A549 (cell line): ENCODE measurements around the gene ESR2. TPM values are rescaled to one million over a fixed set of nuclear protein-coding genes. Genes with fewer than 3 reads are reported as not detected.

Source experiments
- ATAC-seq, 2 experiments: fragments of 200-7000 bp in 1 of 2; fragments of >200 bp in 1 of 2; cut with Nextera tagmentation in 1 of 2; cut with Tn5 transposase in 1 of 2; 3 replicates each; pipeline versions ENCODE4 v1.8.0 to v1.9.1; 2018 to 2020; ENCODE audit warnings: mild to moderate bottlenecking in 1 of 2, moderate library complexity in 1 of 2
- CTCF ChIA-PET: fragments of 300-600 bp; sonication (Branson Sonifier 250); formaldehyde crosslinking; extraction: SDS; loops from one replicate; lab custom pipeline; 2021; ENCODE audit warnings: antibody characterized with exemption, inconsistent platforms; lab: Yijun Ruan, JAX
- POLR2A ChIA-PET: fragments of 350-600 bp; formaldehyde crosslinking; extraction: SDS; loops from one replicate; lab custom pipeline; 2021; ENCODE audit warnings: antibody characterized with exemption, inconsistent platforms; lab: Yijun Ruan, JAX
- DNase-seq, 2 experiments: peaks; one replicate each; pipeline versions ENCODE4 v3.0.0 to v3.0.0-alpha.2; 2011 to 2016; ENCODE audit warnings: low read depth in 1 of 2, low spot score in 1 of 2
- FAIRE-seq: peaks from 2 replicates; lab custom pipeline; 2011; peaks lifted over from hg19 to GRCh38; lab: Jason Lieb, UNC
- H3K27ac ChIP-seq, 2 experiments: fragments of >200 bp; sonication (Bioruptor Twin); formaldehyde crosslinking; 3 replicates each; pipeline ENCODE4 v1.5.1; 2016 to 2017
- H3K4me1 ChIP-seq: fragments of >200 bp; sonication (Bioruptor Twin); formaldehyde crosslinking; 3 replicates; pipeline ENCODE4 v1.6.1; 2016
- H3K4me2 ChIP-seq: fragments of >200 bp; sonication (Bioruptor Twin); formaldehyde crosslinking; 3 replicates; pipeline ENCODE4 v1.6.1; 2016
- H3K4me3 ChIP-seq: fragments of >200 bp; sonication (Bioruptor Twin); formaldehyde crosslinking; 3 replicates; pipeline ENCODE4 v1.5.1; 2016
- H3K9me3 ChIP-seq: fragments of >200 bp; sonication (Bioruptor Twin); formaldehyde crosslinking; 3 replicates; pipeline ENCODE4 v1.6.1; 2016
- CBX8 ChIP-seq: fragments of 200-600 bp; sonication (generic); IDR thresholded peaks from 2 replicates; pipeline ENCODE4 v1.6.1; 2016
- CHD2 ChIP-seq: fragments of 150-350 bp; IDR thresholded peaks from 2 replicates; pipeline ENCODE4 v1.6.1; 2014; ENCODE audit warnings: low read length; ENCODE audit not compliant: partially characterized antibody
- CHD4 ChIP-seq: fragments of 200-600 bp; sonication (generic); IDR thresholded peaks from 2 replicates; pipeline ENCODE4 v1.6.1; 2016; ENCODE audit warnings: antibody characterized with exemption, mild to moderate bottlenecking, borderline replicate concordance
- E2F6 ChIP-seq: IDR thresholded peaks from 2 replicates; pipeline ENCODE4 v1.6.1; 2012; ENCODE audit warnings: low read depth, borderline replicate concordance
- EHF ChIP-seq: fragments of 250-450 bp; sonication (Bioruptor Pico); IDR thresholded peaks from 2 replicates; pipeline ENCODE4 v1.5.0; 2020; ENCODE audit warnings: mild to moderate bottlenecking
- ELK1 ChIP-seq: fragments of 150-350 bp; IDR thresholded peaks from 2 replicates; pipeline ENCODE4 v1.6.1; 2014; ENCODE audit warnings: low read depth, mild to moderate bottlenecking, low read length
- FOSB ChIP-seq: fragments of 250-450 bp; sonication (Bioruptor Pico); IDR thresholded peaks from 2 replicates; pipeline ENCODE4 v1.5.0; 2020; ENCODE audit warnings: mild to moderate bottlenecking, moderate library complexity
- HEYL ChIP-seq: fragments of 250-450 bp; sonication (Bioruptor Pico); IDR thresholded peaks from 2 replicates; pipeline ENCODE4 v1.8.0; 2021; ENCODE audit warnings: mild to moderate bottlenecking, moderate library complexity
- HOXB5 ChIP-seq: fragments of 250-450 bp; sonication (Bioruptor Pico); IDR thresholded peaks from 2 replicates; pipeline ENCODE4 v1.5.0; 2020; ENCODE audit warnings: mild to moderate bottlenecking, moderate library complexity
- JUNB ChIP-seq: fragments of >200 bp; sonication (Bioruptor Twin); formaldehyde crosslinking; IDR thresholded peaks from 2 replicates; pipeline ENCODE4 v1.6.1; 2016
- KDM1A ChIP-seq: fragments of 200-600 bp; sonication (generic); IDR thresholded peaks from 2 replicates; pipeline ENCODE4 v1.6.1; 2016; ENCODE audit warnings: low read depth, mild to moderate bottlenecking
- NPAS2 ChIP-seq: fragments of 250-450 bp; sonication (Bioruptor Pico); IDR thresholded peaks from 2 replicates; pipeline ENCODE4 v1.8.0; 2022; ENCODE audit warnings: mild to moderate bottlenecking, moderate library complexity, borderline replicate concordance
- PHF8 ChIP-seq: fragments of 200-600 bp; sonication (generic); IDR thresholded peaks from 2 replicates; pipeline ENCODE4 v1.6.1; 2016; ENCODE audit warnings: low read depth, mild to moderate bottlenecking, antibody characterized with exemption, moderate library complexity, borderline replicate concordance
- TP53 ChIP-seq: fragments of 250-450 bp; sonication (Bioruptor Pico); IDR thresholded peaks from 2 replicates; pipeline ENCODE4 v1.5.0; 2021; ENCODE audit warnings: mild to moderate bottlenecking, moderate library complexity
- ZSCAN20 ChIP-seq: fragments of 250-450 bp; sonication (Bioruptor Pico); IDR thresholded peaks from 2 replicates; pipeline ENCODE4 v1.8.0; 2022; ENCODE audit warnings: mild to moderate bottlenecking, moderate library complexity
- WGBS: methylation state at CpG from one replicate; pipeline ENCODE4 v1.1.6; 2017; ENCODE audit errors: missing lambda C conversion rate; 5-methylcytosine and 5-hydroxymethylcytosine counted together
- polyA plus RNA-seq, 4 experiments: library from polyadenylated mRNA; depleted of rRNA in 3 of 4; stranded (reverse); fragments of >200 nt; fragmentation: RNase III in 1 of 4; extraction: RNeasy Plus Mini Kit Qiagen cat#74134 plus additional on column Dnase treatment in 1 of 4; gene quantifications; 2 replicates in 3 of 4; 3 replicates in 1 of 4; pipeline ENCODE4 v1.2.3, GENCODE V29; 2011 to 2017
- small RNA-seq, 6 experiments: library from RNA; depleted of rRNA; stranded (forward); fragments of <200 nt; gene quantifications; one replicate each; pipeline ENCODE3, GENCODE V24; 2012

The ESR2 gene
- polyA plus RNA-seq, 2 of the 4 experiments (the other 2 are of a cell fraction) = 0.05 to 0.06 TPM

GRCh38 chr14:64035143-64035542, 259.0 kb downstream of the ESR2 start:
- Histone ChIP-seq H3K4me2 (no peak overlapping the region), H3K27ac (no peak overlapping the region), H3K4me1 (no peaks in the 10 kb centered on the region), H3K4me3 (no peak overlapping the region)
- DNase-seq = no peak
- CTCF ChIA-PET = interaction anchor here (0.7 to 1.4 kb wide), 2 partner anchors 260 to 420 kb away, joined by 3 to 4 read pairs; no protein-coding TSS in a partner anchor
- TF ChIP-seq KDM1A = no peak
- no peak for TF ChIP-seq JUNB
- TF ChIP-seq CBX8 = no peak
- TF ChIP-seq CHD2 = no peak
- TF ChIP-seq PHF8 = no peak
- TF ChIP-seq TP53 (CRISPR knock-in tag) = no peak
- no peak for TF ChIP-seq ELK1
- TF ChIP-seq EHF (CRISPR knock-in tag) = no peak
- TF ChIP-seq NPAS2 (CRISPR knock-in tag) = no peak
- TF ChIP-seq HEYL (CRISPR knock-in tag) = no peak
- no peak for TF ChIP-seq FOSB (CRISPR knock-in tag)
- no peak for TF ChIP-seq E2F6
- TF ChIP-seq ZSCAN20 = no peak
- no peak for TF ChIP-seq CHD4
- no peak for TF ChIP-seq HOXB5 (CRISPR knock-in tag)
- TF ChIP-seq, all 56 proteins: peak for 0
- POLR2A ChIA-PET = no interaction called here
- no peaks in the 10 kb centered on the region for H3K9me3 ChIP-seq
- ATAC-seq (no peak), FAIRE-seq (no peak)
- 96% methylated on average over 1 of the region's 1 CpG for WGBS

Small RNA genes within 50 kb of the gene (small RNA-seq; reads per million reads assigned to genes)
- 0 reads per million in 6 experiments for gene MIR548H1

Other genes with a start within 250 kb of the ESR2 start
- gene MTHFD1, start 94.0 kb upstream of the ESR2 start, polyA plus RNA-seq (2011; rRNA removed) = 102 and 105 TPM in 2 replicates
- gene MTHFD1, start 94.0 kb upstream of the ESR2 start, polyA plus RNA-seq (2017; fragmentation: RNase III; extraction: RNeasy Plus Mini Kit Qiagen cat#74134 plus additional on column Dnase treatment) = 155 to 164 TPM (median 159 TPM) in 3 replicates
- 0.60 and 0.84 TPM in 2 replicates for gene AKAP5, start 171.1 kb upstream of the ESR2 start, polyA plus RNA-seq (2011; rRNA removed)
- gene AKAP5, start 171.1 kb upstream of the ESR2 start, polyA plus RNA-seq (2017; fragmentation: RNase III; extraction: RNeasy Plus Mini Kit Qiagen cat#74134 plus additional on column Dnase treatment) = 1.6 to 1.9 TPM (median 1.7 TPM) in 3 replicates
- 15.0 and 16.1 TPM in 2 replicates for gene ZBTB25, start 209.5 kb upstream of the ESR2 start, polyA plus RNA-seq (2011; rRNA removed)
- 4.6 to 5.4 TPM (median 5.3 TPM) in 3 replicates for gene ZBTB25, start 209.5 kb upstream of the ESR2 start, polyA plus RNA-seq (2017; fragmentation: RNase III; extraction: RNeasy Plus Mini Kit Qiagen cat#74134 plus additional on column Dnase treatment)
- gene ZBTB1, start 210.4 kb upstream of the ESR2 start, polyA plus RNA-seq (2011; rRNA removed) = 37.1 and 49.2 TPM in 2 replicates
- gene ZBTB1, start 210.4 kb upstream of the ESR2 start, polyA plus RNA-seq (2017; fragmentation: RNase III; extraction: RNeasy Plus Mini Kit Qiagen cat#74134 plus additional on column Dnase treatment) = 31.3 to 38.4 TPM (median 33.8 TPM) in 3 replicates
- gene HSPA2, start 246.4 kb upstream of the ESR2 start, polyA plus RNA-seq (2011; rRNA removed) = 50.0 and 59.9 TPM in 2 replicates
- gene HSPA2, start 246.4 kb upstream of the ESR2 start, polyA plus RNA-seq (2017; fragmentation: RNase III; extraction: RNeasy Plus Mini Kit Qiagen cat#74134 plus additional on column Dnase treatment) = 144 to 171 TPM (median 156 TPM) in 3 replicates